Measurements from ENCODE around the gene TUBB3.

- TF ChIP-seq CTCF (IDR thresholded peaks at IDR 0.05) (no peak), POLR2A (IDR thresholded peaks at IDR 0.05) (no peak), POLR2AphosphoS5 (IDR thresholded peaks at IDR 0.05) (no peak)
Observed at GRCh38 chr16:89895482-89896250, 27.5 kb upstream of the TUBB3 start.

Measured in breast epithelium (tissue), 3 donors.